ENCODE measurements around the gene TMOD4.

Gene TMOD4

DNA sequence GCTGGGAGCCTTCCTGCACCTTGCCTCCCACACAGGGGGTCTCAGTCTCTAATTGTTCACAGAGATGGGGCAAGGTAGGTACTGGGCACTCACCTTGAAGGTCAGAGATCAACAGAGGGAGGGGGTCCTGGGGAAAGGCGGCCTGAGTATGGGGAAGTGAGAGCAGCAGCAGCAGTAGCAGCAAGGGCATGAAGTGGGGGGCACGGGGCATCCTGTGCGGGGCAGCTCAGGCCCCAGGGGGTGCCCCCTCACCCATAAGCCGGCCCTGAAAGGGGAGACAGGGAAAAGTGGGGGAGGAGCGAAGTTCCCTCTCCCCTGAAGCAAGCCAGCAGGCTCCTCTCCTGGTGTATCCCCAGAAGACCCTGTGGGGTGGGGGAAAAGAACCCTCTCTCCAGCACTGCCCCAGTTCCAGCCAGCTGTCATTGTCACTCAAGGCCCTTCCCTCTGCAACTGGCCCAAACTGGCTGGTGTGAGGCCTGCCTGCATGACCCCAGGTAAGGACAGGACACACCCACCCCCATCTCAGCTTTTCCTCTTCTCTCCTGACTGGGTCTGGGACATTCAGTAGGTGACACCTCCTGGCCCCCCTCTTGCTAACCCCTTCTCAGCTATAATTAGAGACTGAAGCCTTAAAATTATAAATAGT lies 33.2 kb downstream of the TMOD4 start:
- no peak for DNase-seq

GRCh38 chr1:151137789-151138188 lies 38.0 kb downstream of the TMOD4 start:
- no peak for DNase-seq

DNA sequence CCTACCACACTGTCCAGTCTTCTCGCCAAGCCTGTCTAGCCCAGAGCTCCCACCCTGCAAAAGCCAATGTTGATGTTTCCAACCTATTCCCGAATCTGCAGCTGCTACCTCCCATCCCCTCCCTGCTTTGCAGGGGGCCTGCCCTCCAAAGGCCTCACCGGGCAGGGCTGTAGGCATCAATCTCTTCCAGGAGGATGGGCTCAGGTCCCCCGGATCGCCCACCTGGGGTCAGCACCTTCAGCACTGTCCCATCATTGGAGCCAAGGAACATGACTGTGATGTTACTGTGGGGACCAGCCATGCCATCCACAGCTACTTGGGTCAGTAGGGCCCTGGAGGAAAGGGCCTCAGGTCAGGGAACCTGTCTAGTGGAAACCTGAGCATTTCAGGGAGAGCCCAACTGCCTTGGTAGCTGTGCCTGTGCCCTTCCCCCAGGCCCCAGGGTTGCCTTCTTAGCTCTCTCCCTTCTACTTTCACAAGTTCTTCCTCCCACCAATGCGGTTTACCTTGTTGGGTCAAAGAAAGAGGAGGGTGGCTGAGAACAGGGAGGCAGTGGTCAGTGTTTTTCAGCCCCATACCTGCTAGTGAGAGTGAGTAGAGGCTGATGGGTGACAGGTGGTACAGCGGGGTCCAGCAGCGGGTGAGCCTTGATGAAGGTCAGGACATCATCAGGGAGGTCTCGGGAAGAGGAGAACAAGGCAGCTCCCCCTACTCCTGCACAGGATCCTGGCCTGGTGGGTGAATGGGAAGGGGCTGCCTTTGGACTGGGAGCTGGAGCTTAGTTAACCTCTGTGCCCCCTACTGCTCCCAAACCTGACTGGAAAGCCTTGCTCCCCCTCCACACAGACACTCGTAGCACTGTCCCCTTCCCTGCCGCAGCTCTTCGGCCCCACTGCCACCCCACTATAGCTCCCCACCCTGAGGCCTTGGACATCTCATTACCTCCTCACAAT lies 40.1 kb downstream of the TMOD4 start:
- DNase-seq: no peak

- no peak for DNase-seq
Observed at GRCh38 chr1:151134991-151135390, 40.8 kb downstream of the TMOD4 start.

DNA sequence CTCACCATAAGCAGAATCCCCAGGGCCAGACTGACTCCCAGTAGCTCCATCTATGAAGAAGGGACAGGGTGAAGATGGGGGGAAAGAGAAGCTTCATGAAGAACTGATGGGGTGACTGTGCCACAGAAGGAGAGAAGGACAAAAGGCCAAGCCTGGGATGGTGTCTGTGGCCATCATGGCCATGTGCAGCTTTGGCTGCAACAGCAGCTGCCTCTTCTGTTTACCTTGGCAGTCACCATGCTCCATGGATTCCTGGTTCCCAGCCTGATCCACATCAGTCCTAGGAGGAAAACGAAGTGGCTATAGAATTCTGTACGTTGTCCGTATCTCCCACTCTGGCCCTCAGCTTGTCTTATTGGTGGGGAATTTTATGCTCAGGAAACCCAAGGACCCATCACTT lies 41.4 kb downstream of the TMOD4 start:
- DNase-seq: no peak

- no peak for DNase-seq
Observed at GRCh38 chr1:151133018-151133806, 42.6 kb downstream of the TMOD4 start.

GRCh38 chr1:151132335-151133017 lies 43.3 kb downstream of the TMOD4 start:
- DNase-seq: no peak

DNA sequence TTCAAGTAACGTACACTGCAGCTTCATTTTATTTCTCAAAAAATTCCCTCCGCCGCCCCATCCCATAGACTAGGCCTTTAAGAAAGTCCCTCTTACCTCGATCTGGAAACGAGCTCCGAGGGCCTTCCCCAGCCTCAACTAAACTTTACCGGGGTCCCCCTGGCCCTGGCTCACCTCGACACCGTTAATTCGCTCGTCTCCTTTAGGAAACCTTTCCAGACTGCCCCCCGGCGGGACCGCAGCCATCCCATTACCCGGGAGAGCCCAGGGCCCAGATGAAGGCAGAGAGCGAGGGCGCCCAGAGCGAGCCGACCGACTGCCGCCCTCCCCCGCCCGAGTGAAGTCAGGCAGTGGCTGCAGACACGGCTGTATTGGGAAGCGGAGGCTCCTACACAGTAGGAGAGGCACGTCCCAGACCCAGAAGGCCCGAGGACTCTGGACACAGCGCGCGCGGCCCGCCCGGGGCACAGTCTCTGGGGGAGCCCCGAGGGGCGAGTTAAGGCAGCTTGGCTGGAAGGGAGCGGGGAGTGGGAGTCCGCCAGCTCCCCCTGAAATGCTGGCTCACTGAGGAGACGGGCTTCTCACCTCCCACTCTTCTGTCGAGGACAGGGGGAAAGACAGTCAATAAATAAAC lies 44.0 kb downstream of the TMOD4 start:
- no peak for DNase-seq

GRCh38 chr1:151130987-151131586 lies 44.7 kb downstream of the TMOD4 start:
- DNase-seq: peak; percentile 86

DNA sequence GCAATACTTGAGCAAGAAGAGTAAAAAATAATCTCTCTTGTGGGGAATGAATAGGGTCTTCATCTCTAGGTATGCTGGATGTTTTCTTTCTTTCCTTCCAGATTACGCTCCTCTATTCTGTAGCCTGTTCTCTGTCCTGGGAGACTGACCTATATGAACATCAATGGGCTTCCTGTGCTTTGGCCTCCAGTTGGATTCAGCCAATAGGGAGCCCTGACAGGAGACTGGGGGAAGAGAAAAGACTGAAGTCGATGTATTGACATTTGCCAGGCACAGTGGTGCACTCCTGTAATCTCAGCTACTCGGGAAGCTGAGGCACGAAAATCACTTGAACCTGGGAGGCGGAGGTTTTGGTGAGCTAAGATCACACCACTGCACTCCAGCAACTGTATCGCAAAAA lies 47.0 kb downstream of the TMOD4 start:
- no peak for DNase-seq

DNA sequence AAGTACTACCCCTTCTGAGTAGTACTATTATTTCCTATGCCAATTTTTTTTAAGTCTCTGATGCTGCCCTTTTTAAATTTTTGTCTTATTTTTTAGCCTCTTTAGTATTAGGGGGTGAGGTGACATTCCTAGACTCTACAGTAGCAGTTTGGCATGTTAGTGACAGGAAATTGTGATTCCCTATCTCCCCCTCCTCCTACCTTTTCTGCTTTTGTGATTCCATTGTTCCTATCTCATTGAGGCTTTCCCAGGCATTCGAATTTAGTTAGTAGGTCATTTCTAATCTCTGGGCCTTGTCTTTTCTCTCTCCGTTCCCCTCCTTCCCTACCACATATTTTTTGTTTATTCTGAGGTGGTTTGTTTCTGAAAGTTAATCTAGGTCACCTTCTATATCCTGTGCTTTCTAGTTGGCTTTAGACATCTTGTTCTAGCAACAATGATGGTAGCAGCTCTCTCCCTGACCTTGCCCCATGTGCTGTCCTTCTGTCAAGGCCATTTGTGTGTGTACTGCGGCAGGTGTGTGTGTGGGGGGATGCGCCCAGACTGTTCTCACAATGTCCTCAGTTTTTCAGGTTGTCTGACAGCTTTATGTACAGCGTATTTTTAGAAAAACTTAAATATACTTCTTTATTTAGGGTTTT lies 50.9 kb downstream of the TMOD4 start:
- DNase-seq: no peak

Data from CD4-positive, alpha-beta T cell treated with Interferon gamma for 1 hour (primary cell).